HEK293 (cell line): ENCODE measurements around the gene INHBA.

Experiments
- EGR2 ChIP-seq: fragments of 450-650 bp; formaldehyde crosslinking; IDR thresholded peaks from 2 replicates; pipeline ENCODE4 v1.5.1; 2016; ENCODE audit warnings: low read depth, missing biosample characterization, missing genetic modification characterization
- KLF10 ChIP-seq: fragments of 450-650 bp; IDR thresholded peaks from 2 replicates; pipeline ENCODE4 v1.5.1; 2018; ENCODE audit warnings: missing biosample characterization, mild to moderate bottlenecking, missing genetic modification characterization
- OVOL3 ChIP-seq: fragments of 450-650 bp; formaldehyde crosslinking; IDR thresholded peaks from 2 replicates; pipeline ENCODE4 v1.5.1; 2016; ENCODE audit warnings: missing biosample characterization, missing genetic modification characterization
- ZBTB7A ChIP-seq: fragments of 450-650 bp; formaldehyde crosslinking; IDR thresholded peaks from 2 replicates; pipeline ENCODE4 v1.5.1; 2016; ENCODE audit warnings: low read depth, missing biosample characterization, missing genetic modification characterization
- ZNF146 ChIP-seq: fragments of 450-650 bp; formaldehyde crosslinking; IDR thresholded peaks from 2 replicates; pipeline ENCODE4 v1.5.1; 2016; ENCODE audit warnings: missing biosample characterization, missing genetic modification characterization
- ZNF174 ChIP-seq: fragments of 450-650 bp; formaldehyde crosslinking; IDR thresholded peaks from 2 replicates; pipeline ENCODE4 v1.5.0; 2017; ENCODE audit warnings: missing biosample characterization, mild to moderate bottlenecking, missing genetic modification characterization
- ZNF184 ChIP-seq: fragments of 450-650 bp; IDR thresholded peaks from 2 replicates; pipeline ENCODE4 v1.5.1; 2018; ENCODE audit warnings: missing biosample characterization, mild to moderate bottlenecking, missing genetic modification characterization
- ZNF24 ChIP-seq: fragments of 450-650 bp; formaldehyde crosslinking; IDR thresholded peaks from 2 replicates; pipeline ENCODE4 v1.5.1; 2016; ENCODE audit warnings: missing biosample characterization, missing genetic modification characterization
- ZNF274 ChIP-seq, 2 experiments: fragments of 200-500 bp in 1 of 2; fragments of 450-650 bp in 1 of 2; sonication (Bioruptor generic) in 1 of 2; formaldehyde crosslinking in 1 of 2; IDR thresholded peaks; 2 replicates each; pipeline versions ENCODE4 v1.5.1 to v1.6.1; 2014 to 2016; ENCODE audit warnings: borderline replicate concordance in 1 of 2, inconsistent platforms in 1 of 2, low read length in 1 of 2, missing biosample characterization in 1 of 2, missing genetic modification characterization in 1 of 2
- ZNF416 ChIP-seq: fragments of 450-650 bp; formaldehyde crosslinking; IDR thresholded peaks from 2 replicates; pipeline ENCODE4 v1.5.1; 2016; ENCODE audit warnings: missing biosample characterization, missing genetic modification characterization
- ZNF510 ChIP-seq: fragments of 450-650 bp; formaldehyde crosslinking; IDR thresholded peaks from 2 replicates; pipeline ENCODE4 v1.5.1; 2018; ENCODE audit warnings: mild to moderate bottlenecking, missing genetic modification characterization, missing biosample characterization; ENCODE audit not compliant: insufficient replicate concordance
- ZNF658 ChIP-seq: fragments of 450-650 bp; formaldehyde crosslinking; IDR thresholded peaks from 2 replicates; pipeline ENCODE4; 2016; ENCODE audit warnings: missing biosample characterization, missing genetic modification characterization
- TF ChIP-seq, protein P1 (sequence below): fragments of 450-650 bp; formaldehyde crosslinking; IDR thresholded peaks from 2 replicates; pipeline ENCODE4 v1.5.1; 2016; ENCODE audit warnings: missing biosample characterization, missing genetic modification characterization
- TF ChIP-seq, protein P2 (sequence below): fragments of 450-650 bp; formaldehyde crosslinking; IDR thresholded peaks from 2 replicates; pipeline ENCODE4 v1.5.1; 2016; ENCODE audit warnings: missing biosample characterization, missing genetic modification characterization

DNA sequence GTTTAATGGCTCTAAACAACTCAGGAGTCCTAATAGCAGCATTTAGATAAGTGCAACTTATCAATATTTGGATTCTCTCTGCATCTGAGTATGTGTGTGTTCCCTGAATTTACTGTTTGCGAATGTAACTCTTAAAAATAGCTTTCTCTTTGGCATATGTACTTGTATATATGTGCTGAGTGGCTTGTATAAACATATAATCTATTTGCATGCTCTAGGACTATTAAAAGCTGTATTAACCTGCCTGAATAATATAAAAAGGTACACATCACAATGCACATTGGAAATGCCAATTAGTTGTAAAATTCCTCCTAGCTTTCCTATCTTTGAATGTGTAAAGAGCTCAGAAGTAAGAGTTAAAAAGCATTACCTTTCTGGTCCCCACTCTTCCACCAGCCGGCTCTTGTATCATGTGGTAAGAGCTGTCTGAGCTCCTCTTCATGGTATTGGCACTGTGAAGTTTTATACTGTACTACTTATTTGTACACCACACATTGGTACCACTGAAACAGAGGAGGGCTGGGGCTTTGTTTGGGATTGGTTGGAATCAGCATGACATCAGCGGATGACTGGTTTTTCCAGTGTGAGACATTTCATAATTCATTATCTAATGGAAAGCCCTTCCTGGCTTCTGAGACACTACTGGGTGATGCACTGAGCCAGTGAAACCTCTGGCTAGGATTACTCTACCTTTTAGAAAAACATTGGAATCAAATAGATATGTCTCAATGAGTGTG, at the start of gene INHBA:
- TF ChIP-seq, protein P1, sequence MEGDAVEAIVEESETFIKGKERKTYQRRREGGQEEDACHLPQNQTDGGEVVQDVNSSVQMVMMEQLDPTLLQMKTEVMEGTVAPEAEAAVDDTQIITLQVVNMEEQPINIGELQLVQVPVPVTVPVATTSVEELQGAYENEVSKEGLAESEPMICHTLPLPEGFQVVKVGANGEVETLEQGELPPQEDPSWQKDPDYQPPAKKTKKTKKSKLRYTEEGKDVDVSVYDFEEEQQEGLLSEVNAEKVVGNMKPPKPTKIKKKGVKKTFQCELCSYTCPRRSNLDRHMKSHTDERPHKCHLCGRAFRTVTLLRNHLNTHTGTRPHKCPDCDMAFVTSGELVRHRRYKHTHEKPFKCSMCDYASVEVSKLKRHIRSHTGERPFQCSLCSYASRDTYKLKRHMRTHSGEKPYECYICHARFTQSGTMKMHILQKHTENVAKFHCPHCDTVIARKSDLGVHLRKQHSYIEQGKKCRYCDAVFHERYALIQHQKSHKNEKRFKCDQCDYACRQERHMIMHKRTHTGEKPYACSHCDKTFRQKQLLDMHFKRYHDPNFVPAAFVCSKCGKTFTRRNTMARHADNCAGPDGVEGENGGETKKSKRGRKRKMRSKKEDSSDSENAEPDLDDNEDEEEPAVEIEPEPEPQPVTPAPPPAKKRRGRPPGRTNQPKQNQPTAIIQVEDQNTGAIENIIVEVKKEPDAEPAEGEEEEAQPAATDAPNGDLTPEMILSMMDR (tag by site-specific recombination) = no peak
- TF ChIP-seq, protein P2, sequence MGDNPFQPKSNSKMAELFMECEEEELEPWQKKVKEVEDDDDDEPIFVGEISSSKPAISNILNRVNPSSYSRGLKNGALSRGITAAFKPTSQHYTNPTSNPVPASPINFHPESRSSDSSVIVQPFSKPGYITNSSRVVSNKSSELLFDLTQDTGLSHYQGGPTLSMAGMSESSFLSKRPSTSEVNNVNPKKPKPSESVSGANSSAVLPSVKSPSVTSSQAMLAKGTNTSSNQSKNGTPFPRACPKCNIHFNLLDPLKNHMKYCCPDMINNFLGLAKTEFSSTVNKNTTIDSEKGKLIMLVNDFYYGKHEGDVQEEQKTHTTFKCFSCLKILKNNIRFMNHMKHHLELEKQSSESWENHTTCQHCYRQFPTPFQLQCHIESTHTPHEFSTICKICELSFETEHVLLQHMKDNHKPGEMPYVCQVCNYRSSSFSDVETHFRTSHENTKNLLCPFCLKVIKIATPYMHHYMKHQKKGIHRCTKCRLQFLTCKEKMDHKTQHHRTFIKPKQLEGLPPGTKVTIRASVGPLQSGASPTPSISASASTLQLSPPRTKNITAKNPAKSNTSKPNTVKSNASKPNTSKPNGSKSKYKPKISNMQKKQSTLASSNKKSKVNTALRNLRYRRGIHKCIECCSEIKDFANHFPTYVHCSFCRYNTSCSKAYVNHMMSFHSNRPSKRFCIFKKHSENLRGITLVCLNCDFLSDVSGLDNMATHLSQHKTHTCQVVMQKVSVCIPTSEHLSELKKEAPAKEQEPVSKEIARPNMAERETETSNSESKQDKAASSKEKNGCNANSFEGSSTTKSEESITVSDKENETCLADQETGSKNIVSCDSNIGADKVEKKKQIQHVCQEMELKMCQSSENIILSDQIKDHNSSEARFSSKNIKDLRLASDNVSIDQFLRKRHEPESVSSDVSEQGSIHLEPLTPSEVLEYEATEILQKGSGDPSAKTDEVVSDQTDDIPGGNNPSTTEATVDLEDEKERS = no peak
- no peak for TF ChIP-seq ZNF274 (IDR thresholded peaks at IDR 0.05; ENCODE audit: low read length)
- TF ChIP-seq ZNF274 (tag by site-specific recombination; IDR thresholded peaks at IDR 0.05; ENCODE audit: borderline replicate concordance) = no peak
- no peak for TF ChIP-seq EGR2 (tag by site-specific recombination)
- no peak for TF ChIP-seq ZNF184 (tag by site-specific recombination)
- no peak for TF ChIP-seq OVOL3 (tag by site-specific recombination)
- no peak for TF ChIP-seq KLF10 (tag by site-specific recombination)
- TF ChIP-seq ZNF510 = no peak
- no peak for TF ChIP-seq ZNF658 (tag by site-specific recombination)
- TF ChIP-seq ZNF146 (tag by site-specific recombination) = no peak
- no peak for TF ChIP-seq ZBTB7A (tag by site-specific recombination)
- TF ChIP-seq ZNF24 (tag by site-specific recombination) = no peak
- TF ChIP-seq ZNF174 (tag by site-specific recombination) = no peak
- TF ChIP-seq ZNF416 (tag by site-specific recombination) = no peak
